Measurements from ENCODE around the gene IL31RA.
"Not testable (repeated sequence)": the region's sequence is repeated elsewhere in the genome, so short reads cannot be mapped to it uniquely, and the experiment has no call there.

Gene IL31RA

DNA sequence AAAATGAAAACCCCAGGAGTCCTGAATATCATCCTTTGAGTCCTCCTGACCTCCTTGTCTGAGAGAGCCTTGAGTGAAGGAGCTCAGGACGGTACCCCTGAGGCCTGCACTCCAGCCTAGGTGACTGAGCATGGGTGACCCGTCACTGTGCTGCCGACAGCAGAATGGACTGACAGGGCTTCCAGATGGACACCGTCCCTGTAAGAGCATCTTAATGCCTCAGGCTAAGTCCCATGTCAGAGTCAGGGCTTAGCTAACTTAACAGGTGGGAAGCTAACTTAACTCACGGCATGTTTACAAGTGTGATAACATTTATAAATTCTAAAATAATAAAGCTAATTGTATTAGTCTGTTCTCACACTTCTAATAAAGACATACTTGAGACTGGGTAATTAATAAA, 75.3 kb downstream of the IL31RA start:
- no peak for DNase-seq (ENCODE audit: low spot score)

DNA sequence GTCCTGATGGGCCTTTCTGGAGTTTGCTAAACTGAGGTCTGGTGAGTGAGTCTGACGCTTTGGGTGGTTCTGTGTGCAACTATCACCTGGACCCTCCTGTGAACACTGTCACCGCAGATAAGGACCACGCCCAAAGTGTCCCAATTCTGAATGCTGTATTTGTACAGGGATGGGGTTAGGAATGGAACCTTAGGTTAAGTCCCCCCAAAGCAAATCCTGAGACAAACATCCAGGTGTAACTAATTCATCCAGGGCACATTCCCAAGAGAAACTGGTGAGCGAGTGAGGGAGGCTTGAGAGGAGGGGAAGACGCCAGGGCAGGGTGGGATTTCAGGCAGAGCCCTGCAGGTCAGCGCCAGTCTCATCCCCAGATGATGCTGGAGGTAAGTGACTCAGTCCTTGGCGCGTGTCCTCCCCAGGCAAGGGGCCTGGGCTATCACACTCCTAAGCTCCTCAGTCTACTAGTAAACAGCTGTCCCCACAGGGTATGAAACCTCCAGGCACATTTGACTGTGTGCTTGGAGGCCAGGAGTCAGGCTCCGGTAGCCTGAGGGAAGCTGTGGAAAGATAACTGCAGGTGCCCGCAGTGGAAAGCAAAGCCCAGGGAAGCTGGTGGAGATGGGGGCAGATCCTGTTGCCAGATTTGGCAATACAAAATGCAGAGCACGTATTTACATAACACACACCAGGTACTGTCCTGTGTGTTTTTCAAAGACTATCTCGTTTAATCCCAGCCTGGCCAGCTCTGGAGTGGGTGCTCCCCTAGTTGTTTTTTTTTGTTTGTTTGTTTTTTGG, 76.9 kb downstream of the IL31RA start:
- no peak for DNase-seq (ENCODE audit: low spot score)

DNA sequence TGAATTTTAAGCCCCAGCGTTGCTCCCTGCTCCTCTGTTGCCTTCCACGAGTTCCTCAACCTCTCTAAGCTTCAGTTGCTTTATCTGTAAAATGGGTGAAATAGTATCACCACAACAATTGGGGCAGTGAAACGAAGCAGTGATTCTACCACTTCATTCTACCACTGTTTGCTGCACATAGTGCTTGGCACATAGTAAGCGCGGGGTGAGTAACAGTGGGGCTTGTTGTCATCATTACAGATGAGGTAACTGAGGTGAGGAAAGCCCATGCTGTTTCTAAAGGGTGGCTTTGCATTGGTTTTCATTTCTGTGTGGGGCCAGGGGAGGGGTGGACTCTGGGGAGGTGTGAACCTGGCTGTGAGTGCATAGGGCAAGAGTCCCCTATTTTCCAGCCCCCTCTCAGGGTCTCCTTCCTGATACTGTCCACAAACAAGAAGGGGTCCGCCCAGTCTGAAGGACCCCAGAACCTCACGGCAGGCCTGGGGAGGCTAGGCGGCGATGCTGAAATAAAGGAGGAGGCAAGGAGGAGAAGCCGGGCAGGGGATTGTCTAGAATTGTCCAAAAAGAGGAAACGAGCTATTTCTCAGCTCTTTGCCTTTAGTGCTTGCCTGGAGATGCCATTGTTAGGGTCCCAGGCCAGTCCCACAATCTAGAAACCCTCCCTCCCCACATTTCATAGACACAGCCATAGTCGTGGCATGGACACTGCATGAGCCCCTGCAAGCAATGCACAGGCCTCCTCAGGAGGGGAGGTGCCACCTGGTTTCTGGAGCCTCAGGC, 78.1 kb downstream of the IL31RA start:
- DNase-seq (ENCODE audit: low spot score): no peak

DNA sequence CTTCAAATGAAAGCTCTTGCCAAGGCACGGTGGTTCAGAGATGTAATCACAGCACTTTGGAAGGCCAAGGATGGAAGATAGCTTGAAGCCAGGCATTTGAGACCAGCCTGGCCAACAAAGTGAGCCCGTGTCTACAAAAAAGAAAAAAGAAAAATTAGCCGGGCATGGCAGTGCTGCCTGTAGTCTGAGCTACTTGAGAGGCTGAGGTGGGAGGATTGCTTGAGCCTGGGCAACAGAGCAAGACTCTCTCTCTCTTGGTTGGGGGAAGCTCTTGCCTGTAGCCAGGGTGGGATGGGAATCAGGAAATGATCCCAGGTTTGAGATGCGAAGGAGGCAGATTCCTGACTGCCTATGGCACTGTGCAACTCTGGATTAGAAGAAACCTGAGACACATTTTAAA, 81.5 kb downstream of the IL31RA start:
- DNase-seq (ENCODE audit: low spot score): no peak

DNA sequence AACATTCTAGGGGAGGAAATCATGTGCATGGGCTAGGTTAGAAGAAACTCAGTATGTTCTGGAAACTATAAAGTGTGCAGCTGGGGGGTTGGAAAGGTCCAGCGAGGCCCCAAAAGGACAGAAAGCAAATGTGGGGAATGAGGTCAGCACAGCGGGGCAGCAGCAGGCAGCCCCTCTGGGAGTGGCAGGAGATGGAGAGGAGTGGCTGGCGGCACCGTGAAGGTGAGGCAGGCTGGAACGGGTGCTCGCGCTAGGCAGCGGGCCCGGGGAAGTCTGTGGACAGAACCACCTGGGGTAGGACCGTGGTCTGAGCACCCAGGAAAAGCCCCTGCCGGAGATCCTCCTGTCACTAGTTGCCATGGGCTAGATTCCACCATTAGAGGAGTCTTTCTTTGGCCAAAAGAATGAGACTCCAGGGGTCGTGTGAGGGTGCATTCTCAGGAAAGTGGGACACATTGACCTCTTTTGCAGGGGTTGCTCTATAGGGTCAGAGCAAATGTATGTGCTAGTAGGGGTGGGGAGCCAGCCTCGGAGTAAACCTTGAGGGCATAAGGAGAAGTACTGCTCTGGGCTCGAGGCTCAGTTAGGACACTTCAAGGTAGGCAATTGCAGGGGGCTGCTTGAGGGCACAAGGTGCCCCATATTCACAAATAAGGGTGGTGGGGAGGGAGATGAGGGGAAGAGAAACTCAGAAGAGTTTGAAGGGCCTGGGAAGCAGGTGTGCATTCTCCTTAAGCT, 82.4 kb downstream of the IL31RA start:
- DNase-seq (ENCODE audit: low spot score): no peak

DNA sequence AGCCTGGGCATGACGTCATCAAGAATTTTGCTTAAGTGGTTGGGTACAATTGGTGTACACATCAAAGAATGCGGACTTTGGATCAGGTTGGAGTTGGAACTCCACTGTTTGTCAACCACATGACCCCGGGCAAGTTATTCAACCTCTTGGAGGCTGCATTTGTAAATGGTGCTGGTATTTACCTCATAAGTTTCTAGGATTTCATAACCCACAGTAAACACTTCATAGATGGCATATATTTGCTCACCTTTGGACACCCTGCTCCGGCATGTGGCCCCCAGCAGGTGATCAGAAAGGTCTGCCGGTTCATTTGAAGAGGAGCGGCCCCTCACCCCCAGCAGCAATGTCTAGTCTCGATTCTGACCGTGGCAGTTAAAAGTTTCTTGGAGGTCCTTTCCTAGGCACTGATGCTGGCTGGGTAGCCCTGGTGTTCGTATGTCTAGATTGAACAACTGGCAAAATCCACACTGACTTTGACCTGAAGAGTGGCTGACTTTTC, 83.0 kb downstream of the IL31RA start:
- DNase-seq (ENCODE audit: low spot score): no peak

DNA sequence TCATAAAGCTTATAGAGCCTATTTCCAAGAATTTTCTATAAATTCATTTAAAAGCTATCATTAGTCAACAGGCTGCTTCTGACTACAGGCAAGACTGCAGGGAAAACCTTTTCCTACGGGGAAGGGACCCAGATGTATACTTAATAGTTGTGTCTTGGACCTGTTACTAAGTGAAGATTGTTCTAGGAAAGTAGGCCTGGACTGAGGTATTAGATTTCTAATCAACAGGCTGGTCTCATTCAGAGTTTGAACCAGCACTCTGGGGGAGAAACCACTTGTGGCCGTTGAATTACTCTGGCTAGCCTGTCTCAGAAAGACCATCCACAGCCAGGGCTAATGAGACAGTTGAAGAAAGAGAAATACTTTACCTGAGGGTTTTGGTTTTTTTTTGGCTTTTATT, 83.6 kb downstream of the IL31RA start:
- no peak for DNase-seq (ENCODE audit: low spot score)

DNA sequence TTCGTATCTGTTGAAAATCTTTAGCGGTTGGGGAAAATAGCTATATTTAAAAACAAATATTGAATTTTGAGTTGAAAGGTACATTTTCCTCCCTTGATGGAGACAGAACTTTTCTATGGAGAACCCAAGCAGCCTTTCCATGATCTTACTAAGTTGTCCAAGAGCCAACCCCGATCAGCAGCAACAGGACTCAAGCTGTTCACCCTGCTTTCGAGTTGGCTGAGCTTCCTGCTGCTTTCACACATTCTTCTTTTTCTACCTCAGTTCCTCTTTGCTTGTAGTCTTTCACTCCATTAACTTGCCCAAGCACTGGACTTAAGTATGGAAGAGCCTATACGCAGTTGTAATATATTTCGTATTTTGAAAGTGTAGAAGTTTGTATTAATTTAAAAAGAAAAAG, 84.2 kb downstream of the IL31RA start:
- no peak for DNase-seq (ENCODE audit: low spot score)

DNA sequence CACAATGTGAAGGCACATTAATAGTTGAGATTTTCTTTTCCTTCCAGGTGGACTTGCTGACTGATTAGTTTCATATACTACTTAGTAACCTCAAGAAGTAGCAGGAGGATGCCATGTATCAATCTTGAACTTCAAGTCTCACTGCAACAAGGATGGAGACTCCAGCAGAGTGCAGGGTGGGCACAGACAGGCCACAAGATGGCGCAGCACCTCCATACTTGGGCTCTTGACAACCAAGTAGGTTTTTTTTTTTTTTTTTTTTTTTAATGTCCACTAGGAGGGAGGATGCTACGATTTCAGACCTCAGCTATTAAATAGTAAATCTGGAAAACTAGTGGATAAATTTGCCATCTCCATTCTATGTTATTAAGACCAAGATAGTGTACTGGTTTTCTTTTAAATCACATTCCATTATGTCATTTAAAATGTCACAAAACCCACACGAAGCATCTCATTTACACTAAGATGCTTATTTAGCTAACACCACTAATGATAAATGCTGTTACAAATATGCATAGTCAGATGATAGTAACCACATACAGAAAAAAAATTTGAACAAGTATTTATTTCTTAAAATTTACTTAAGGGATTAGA, 85.0 kb downstream of the IL31RA start:
- DNase-seq (ENCODE audit: low spot score): peak; percentile 75

DNA sequence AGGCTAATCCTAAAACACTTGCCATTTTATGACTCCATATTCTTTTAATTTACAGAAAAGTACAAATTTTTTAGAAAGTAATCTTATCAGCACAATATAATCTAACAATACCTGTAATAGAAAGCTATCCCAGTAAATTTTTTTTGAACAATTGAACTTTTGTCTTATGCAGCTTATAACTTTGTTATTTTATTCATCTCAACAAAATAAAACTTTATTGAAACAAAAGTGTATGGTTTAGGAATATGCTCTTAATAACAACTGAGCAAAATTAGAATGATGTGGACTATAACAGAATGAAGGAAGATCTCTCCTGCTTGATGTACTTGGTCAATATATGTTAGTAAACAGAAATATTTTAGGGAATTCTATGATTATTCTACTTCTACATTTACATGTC, 86.4 kb downstream of the IL31RA start:
- not testable (repeated sequence) for DNase-seq (ENCODE audit: low spot score)

DNA sequence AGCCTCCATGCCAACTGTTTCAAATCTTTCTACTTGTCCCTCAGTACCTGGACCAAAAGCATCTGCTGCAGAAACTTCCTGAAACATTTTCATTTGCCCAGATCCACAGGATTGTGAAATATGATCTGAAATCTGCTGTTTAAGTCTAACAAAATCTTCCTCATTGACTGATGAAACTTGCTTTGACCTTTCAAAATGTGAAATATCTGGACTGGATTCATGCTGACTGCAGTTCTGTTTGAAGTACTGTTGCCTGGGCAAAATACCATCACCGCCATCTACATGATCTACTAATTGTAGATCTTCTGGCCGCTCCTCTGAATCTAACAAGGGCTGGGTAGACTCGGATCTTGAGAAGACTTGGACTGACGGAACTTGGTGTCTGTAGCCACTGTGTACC, 90.0 kb downstream of the IL31RA start:
- DNase-seq (ENCODE audit: low spot score): not testable (repeated sequence)

DNA sequence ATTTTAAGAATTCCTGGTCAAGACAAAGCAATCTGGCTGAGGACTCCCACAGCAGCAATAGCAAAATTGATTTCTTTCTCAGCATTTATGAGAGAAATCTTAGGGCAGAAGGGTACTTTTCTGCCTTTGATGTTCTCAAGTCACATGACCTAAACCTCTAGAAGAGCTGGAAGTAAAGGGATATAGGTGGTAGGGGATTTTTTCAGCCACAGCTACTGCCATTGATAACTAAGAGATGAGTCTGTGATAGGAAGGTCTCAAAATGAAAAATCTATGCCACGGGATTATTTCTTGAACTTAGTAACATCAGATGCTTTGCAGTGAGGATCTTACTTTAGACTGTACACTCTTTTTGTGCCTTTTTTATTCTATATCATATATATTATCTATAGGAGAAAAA, 108.1 kb downstream of the IL31RA start:
- no peak for DNase-seq (ENCODE audit: low spot score)

DNA sequence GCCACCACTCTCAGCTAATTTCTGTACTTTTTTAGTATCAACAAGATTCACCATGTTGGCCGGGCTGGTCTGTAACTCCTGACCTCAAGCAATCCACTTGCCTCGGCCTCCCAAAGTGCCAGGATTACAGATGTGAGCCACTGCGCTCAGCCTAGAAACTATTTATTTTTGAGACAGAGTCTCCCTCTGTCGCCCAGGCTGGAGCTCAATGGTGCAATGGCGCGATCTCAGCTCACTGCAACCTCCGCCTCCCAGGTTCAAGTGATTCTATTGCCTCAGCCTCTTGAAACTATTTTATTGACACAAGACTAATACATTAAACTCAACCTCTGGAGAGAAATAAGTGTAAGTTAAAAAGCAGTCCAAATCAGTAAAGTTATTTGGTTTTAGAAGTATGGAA, 109.6 kb downstream of the IL31RA start:
- DNase-seq (ENCODE audit: low spot score): no peak

DNA sequence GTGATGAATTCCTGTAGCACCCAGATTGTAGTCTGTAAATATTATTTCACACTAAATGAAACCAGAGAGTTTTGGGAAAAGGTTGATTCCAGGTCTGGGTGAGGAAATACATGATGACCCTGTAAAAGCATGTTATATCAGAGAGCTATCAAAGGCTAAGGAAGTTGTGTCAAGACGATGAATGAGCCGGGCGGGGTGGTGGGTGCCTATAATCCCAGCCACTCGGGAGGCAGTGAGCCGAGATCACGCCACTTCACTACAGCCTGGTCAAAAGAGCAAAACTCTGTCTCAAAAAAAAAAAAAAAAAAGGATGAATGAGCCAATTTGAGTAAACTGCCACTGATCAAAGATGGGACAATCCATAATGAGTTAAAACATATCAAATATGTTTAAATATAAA, 114.4 kb downstream of the IL31RA start:
- DNase-seq (ENCODE audit: low spot score): no peak

DNA sequence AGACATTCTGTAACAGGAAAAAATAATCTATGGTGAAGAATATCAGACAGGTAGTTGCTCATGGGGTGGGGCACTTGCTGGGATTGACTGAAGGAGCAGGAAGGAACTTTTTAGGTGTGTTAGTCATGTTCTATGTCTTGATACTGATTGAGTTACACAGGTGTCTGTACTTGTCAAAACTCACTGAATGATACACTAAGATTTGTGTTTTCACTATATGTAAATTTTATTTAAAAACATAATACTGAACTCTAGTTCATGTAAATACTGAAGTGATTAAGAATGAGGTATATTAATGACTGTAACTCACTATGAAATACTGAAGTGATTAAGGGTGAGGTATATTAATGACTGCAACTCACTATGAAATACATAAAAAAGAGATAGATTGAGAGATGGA, 115.1 kb downstream of the IL31RA start:
- no peak for DNase-seq (ENCODE audit: low spot score)

DNA sequence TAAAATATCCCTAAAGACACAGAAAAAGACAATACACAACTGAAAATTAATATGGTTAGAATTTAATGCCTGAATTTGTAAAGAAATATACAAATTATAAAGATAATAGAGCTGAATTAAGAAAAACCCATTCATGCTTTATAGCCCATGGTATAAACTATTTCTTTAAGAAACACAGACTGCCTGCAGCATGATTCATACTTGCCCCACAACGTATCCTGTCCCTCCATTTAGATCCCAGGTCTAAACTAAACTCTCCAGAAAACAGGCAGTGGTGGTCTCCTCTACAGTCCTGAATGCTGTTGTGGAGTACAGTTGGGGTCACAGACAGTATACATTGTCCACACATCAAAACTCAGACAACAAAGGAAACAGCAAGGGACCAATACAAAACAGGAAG, 118.8 kb downstream of the IL31RA start:
- peak; percentile 48 for DNase-seq (ENCODE audit: low spot score)
